ENCODE measurements around the gene DGKI.
"Not testable (repeated sequence)": the region's sequence is repeated elsewhere in the genome, so short reads cannot be mapped to it uniquely, and the experiment has no call there.

DNA sequence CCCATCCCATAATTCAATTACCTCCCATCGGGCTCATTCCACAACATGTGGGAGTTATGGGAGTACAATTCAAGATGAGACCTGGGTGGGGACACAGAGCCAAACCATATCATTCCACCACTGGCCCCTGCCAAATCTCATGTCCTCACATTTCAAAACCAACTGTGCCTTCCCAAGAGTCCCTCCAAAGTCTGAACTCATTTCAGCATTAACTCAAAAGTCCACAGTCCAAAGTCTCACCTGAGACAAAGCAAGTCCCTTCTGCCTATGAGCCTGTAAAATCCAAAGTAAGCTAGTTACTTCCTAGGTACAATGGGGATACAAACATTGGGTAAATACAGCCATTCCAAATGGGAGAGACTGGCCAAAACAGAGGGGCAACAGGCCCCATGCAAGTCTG, 15.2 kb downstream of the DGKI start:
- not testable (repeated sequence) for TF ChIP-seq POLR2A, CTCF (IDR thresholded peaks at IDR 0.05)
